Measurements from ENCODE around the gene ATP8B4.

GRCh38 chr15:50083424-50084025, 35.5 kb downstream of the ATP8B4 start:
- TF ChIP-seq CTCF (IDR thresholded peaks at IDR 0.05): no peak
- no peak for TF ChIP-seq EP300 (IDR thresholded peaks at IDR 0.05)

All from esophagus muscularis mucosa (tissue), 3 donors.